ENCODE measurements around the gene CENPX. TPM values are rescaled to one million over a fixed set of nuclear protein-coding genes. Genes with fewer than 3 reads are reported as not detected.

The CENPX gene
- total RNA-seq, 1 experiment from 2014 or later, result 77.9 TPM

GRCh38 chr17:82062984-82063368 lies 40.3 kb upstream of the CENPX start:
- Histone ChIP-seq H3K18ac (ENCODE audit: insufficient read length, low read depth, low read length) (no peak overlapping the region), H2BK120ac (ENCODE audit: low read depth, low read length, poor library complexity, severe bottlenecking) (no peak overlapping the region), H3K4me1 (ENCODE audit: insufficient read depth, low read length) (no peaks in the 10 kb centered on the region), H3T11ph (ENCODE audit: low read length) (no peak overlapping the region), H4K8ac (replicated peaks; ENCODE audit: insufficient read length, low read depth, low read length) (no peak overlapping the region), H2BK20ac (ENCODE audit: low read depth, low read length, poor library complexity, severe bottlenecking) (no peak overlapping the region), H3K27ac (ENCODE audit: insufficient read length, low read depth, low read length) (no peak overlapping the region), H2BK15ac (ENCODE audit: low read depth, low read length) (no peak overlapping the region), H2BK5ac (ENCODE audit: insufficient read length, low read length) (no peak overlapping the region), H3K4ac (ENCODE audit: low read depth, low read length) (no peak overlapping the region), H3K23me2 (ENCODE audit: insufficient read length, low read depth, low read length, poor library complexity, severe bottlenecking) (peaks cover 15% of the 10 kb centered on the region), H3K9ac (ENCODE audit: extremely low read depth, insufficient read length, low read length) (no peak overlapping the region), H3K27me3 (ENCODE audit: insufficient read depth, low read length) (no peaks in the 10 kb centered on the region), H2BK12ac (ENCODE audit: insufficient read length, low read depth, low read length) (no peak overlapping the region), H2AFZ (ENCODE audit: low read length) (no peak overlapping the region), H3K56ac (ENCODE audit: insufficient read length, low read depth, low read length) (no peak overlapping the region), H4K20me1 (ENCODE audit: control insufficient read depth, insufficient read depth, insufficient read length) (no peaks in the 10 kb centered on the region), H4K5ac (ENCODE audit: insufficient read length, low read depth, low read length) (no peak overlapping the region), H3K79me1 (ENCODE audit: insufficient read depth, low read depth, low read length, poor library complexity, severe bottlenecking) (no peaks in the 10 kb centered on the region), H3K14ac (ENCODE audit: insufficient read depth, low read length) (no peak overlapping the region), H3K79me2 (ENCODE audit: insufficient read depth, low read length) (no peaks in the 10 kb centered on the region), H3K4me2 (ENCODE audit: insufficient read depth, insufficient read length, low read length) (no peak overlapping the region), H3K23ac (ENCODE audit: insufficient read length, low read depth, low read length) (no peak overlapping the region), H4K91ac (ENCODE audit: insufficient read length, low read depth, low read length) (no peak overlapping the region), H2AK5ac (ENCODE audit: insufficient read length, low read length) (no peak overlapping the region), H3K9me3 (ENCODE audit: control insufficient read depth, low read depth, low read length) (no peaks in the 10 kb centered on the region)
- Mint-ChIP-seq H3K27ac (no peak overlapping the region), H3K4me3 (no peak overlapping the region), H3K9me3 (no peaks in the 10 kb centered on the region; a peak in 1 of 5 replicates), H3K27me3 (ENCODE audit: low read depth) (peaks cover 4% of the 10 kb centered on the region; the same call in 1 of the 2 replicates), H3K36me3 (ENCODE audit: insufficient read depth in 1 of 3, low read depth in 3 of 3) (peaks cover 4 to 19% (median 16%) of the 10 kb centered on the region in 3 experiments), H3K4me1 (peaks cover 4 to 5% of the 10 kb centered on the region in 2 experiments)
- DNase-seq, result no peak
- WGBS (ENCODE audit: extremely low coverage, insufficient read length, low lambda C conversion rate), result no CpG with 5 or more reads among the region's 9 CpGs
- TF ChIP-seq CTCF (conservative IDR thresholded peaks at IDR 0.05), result no peak

Measured in H9 (cell line).